GM18511 (cell line): ENCODE data around the gene MYO9B.

Experiments
- ATAC-seq: cut with Tn5 transposase; IDR thresholded peaks from one replicate; pipeline ENCODE4 v1.9.1; 2021; ENCODE audit warnings: mild to moderate bottlenecking, moderate library complexity; ENCODE audit not compliant: unreplicated experiment

The MYO9B gene

GRCh38 chr19:17075035-17075863 lies at the start of gene MYO9B, which contains the start of gene HAUS8:
TSS of gene MYO9B (plus strand) at chr19:17075777. CDS start at chr19:17101718, 25,941 bp downstream.
TSS of gene HAUS8 (minus strand) at chr19:17075452. CDS start at chr19:17075422, 30 bp downstream.
- ATAC-seq, result peak; percentile 67

DNA sequence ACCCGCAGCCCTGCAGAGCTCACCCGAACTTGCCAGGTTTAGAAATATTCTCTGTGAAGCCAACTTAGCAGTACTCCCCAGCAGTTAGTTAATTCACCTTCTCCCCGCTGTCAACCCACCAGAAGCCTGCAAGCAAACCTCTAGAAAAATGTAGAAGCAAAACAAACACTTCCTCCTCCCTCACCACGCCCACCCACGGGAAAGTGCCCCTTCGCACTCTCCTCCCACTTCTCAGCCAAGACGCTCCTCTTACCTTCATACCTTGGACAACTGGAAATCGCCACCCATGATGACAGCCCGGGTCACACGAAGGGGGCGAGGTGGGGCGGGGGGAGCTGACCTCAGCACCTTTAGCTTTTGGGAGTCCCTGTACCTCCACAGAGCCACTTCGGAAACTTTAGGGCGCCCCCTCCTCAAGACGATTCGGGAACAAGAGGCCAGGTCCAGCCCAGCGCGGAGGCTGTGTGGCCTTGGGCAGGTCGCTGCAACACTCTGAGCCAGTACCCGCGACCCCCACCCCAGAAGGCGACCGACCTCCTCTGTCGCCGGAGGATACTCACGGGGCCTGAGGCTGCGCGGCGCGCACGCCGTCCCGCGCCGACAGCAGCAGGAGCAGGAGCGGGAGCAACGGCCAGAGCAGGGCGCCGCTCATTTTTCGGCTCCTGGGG lies 49.5 kb upstream of the MYO9B start:
- ATAC-seq, result no peak

- no peak for ATAC-seq
Measured at GRCh38 chr19:17026706-17027534, 48.7 kb upstream of the MYO9B start, which contains the start of gene CPAMD8. TSS of gene CPAMD8 (minus strand) at chr19:17026810. CDS start at chr19:17026642, 168 bp downstream.

DNA sequence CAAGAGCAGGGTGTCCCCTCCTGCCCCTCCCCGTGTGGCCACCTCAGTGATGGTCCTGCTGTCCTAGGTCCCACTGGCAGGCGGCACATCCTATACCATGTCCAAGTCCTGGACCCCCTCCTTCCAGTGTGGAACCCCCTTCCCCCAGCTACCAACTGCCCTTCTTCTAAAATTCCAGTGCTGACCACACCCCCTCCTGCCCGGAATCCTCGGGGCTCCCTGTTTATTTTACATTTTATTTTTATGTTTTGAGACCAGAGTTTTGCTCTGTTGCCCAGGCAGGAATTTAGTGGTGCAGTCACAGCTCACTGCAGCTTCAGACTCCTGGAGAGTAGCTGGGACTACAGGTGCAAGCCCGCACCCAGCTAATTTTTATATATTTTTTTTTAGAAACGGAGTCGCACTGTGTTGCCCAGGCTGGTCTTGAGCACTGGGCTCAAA lies 48.0 kb upstream of the MYO9B start:
- no peak for ATAC-seq

GRCh38 chr19:17031741-17032140 lies 43.8 kb upstream of the MYO9B start:
- no peak for ATAC-seq

DNA sequence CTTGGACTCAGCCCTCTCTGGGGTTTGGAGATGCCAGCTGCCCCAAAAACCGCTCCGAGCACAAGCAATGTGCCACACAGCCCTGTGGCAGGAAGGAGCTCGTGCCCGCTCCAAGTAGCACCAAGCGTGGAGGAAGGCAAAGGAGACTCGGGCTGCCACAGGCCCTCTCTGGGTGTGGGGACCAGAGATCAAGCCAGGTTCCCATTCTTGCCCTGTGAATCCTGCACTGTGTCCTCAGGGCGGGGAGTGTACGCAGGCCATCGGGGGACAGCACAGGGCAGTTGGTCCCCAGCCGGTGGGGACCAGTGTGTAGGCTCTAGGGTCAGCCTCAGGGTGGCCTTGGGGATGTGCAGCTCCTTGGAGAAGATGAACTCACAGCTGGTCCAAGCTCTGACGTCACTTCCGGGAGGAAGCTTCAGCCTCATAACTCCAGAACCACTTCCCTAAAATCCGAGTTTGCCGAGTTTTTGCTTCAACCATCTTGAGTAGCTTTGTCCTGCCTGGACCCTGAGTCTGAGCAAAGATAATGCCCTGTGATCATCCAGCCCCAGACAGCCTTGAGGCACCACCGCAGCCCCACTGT lies 39.6 kb upstream of the MYO9B start:
- ATAC-seq, result no peak

DNA sequence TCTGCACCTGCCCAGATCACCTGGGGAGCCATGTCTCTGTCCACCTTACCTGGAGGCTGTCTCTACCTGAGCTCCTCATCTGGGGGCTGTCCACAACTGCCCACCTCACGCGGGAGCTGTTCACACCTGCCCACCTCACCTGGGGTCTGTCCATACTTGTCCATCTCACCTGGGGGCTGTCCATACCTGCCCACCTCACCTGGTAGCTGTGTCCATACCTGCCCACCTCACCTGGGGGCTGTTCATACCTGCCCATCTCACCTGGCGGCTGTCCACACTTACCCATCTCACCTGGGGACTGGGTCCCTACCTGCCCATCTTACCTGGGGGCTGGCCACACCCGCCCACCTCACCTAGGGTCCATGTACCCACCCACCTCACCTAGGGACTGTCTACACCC lies 38.9 kb upstream of the MYO9B start:
- ATAC-seq, result no peak

DNA sequence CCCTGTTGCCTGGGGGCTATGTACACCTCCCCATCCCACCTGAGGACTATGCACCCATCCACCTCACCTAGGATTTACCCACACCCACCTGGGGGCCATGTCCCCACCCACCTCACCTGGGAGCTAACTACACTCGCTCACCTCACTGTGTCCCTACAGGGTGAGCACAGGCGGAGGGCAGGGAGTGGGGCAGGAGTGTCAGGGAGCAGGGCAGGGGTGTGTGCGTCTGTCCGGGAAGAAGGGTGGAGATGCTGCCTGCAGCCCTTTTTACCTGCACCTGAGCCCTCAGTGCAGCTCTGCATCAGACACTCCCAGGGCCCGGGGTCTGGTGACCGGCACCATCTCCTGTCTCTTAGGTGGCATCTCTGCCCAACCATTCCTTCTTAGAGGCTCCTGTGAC lies 38.4 kb upstream of the MYO9B start:
- ATAC-seq, result no peak

DNA sequence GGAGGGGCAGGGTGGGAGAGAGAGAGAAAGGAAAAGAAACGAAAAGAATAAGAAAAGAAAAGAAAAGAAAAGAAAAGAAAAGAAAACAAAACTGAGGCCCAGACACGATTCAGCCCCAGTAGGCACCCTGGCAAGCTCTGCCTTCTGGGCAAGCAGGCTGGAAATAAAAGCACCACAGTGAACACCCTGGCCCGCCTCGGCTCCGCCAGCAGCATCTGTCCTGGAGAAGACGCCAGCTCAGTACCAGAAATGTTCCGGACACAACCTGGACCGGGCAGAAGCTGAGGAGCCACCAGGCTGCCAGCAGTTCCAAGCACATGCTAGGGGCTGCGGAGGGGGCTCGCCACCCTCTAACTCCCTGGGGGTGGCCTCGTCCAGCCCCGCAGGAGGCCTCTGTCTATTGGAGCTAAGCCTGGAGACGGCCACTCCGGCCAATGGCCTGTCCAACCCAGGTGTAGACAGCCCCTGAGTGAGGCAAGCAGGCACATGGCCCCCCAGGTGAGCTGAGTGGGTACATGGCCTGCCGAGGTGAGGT lies 37.5 kb upstream of the MYO9B start:
- no peak for ATAC-seq

DNA sequence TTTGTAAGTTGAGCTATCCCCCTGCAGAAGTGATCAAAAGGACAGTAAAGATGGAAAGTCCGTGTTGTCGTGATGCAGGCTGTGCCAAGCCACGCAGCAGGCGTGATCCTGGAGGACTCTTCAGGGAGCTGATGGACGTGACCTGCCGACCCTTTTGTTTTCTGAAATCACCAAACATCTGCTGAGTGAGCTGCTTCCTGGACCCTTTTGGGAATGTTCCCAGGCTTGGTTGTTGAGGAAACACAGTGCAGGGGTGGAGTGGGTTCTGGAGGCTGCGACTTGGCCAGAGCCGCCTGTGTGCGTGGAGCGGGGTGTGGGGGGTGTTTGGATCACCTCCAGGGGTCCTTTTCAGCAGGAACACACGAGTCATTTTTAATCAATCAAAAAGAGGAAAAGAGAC lies 33.6 kb upstream of the MYO9B start:
- ATAC-seq, result no peak

- no peak for ATAC-seq
Measured at GRCh38 chr19:17043744-17044143, 31.8 kb upstream of the MYO9B start.

DNA sequence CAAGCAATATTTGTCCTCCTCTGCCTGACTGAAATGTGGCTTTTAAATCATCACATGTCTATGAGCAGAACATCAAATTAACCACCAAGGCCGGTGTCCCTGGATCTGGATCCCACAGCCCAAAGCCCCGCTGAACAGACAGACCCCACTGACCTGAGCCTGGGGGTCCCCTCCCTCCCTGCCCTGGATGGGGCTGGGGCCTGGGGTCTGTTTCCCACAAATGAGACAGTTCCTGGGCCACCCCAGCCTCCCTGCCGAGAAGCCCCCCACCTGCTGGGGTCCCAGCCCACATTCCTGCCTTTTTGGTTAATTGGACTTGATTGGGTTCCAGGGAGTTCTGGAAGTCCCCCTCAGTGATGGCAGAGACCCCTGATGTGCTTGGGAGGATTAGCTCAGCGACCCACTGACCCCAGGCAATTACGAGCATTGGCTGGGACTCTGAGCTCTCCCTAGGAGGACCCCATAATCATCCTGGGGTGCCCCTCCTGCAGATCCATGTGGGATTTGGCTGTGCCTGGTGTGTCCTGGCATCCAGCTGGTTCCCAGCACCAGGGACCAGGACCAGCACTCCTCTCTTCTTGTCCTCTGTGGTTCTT lies 29.6 kb upstream of the MYO9B start:
- ATAC-seq, result no peak

DNA sequence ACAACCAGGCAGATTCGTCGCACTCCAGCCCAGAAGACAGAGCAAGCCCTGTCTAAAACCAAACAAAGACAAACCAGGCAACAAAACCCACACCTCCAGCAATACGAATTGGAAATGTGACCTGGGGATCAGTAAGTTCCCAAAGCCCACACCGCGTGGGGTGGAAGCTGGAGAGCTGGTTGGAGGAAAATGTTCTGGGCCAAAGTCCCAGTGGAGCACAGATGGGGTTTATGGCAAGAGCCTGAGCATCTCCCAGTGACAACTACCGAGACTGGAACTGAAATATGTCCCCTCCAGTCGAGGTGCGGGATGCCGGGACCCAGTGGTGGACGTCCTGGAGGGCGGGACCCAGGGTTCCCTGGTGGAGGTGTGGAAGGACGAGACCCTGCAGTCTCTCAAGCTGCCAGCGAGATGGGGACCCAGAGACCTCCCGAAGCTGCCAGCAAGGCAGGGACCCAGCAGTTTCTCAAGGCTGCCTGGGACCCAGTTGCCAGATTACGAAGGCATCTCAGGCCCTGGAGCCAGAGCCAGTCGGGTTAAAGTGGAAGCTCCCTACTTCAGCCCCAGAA lies 26.6 kb upstream of the MYO9B start:
- no peak for ATAC-seq

GRCh38 chr19:17049711-17050280 lies 25.8 kb upstream of the MYO9B start:
- no peak for ATAC-seq

DNA sequence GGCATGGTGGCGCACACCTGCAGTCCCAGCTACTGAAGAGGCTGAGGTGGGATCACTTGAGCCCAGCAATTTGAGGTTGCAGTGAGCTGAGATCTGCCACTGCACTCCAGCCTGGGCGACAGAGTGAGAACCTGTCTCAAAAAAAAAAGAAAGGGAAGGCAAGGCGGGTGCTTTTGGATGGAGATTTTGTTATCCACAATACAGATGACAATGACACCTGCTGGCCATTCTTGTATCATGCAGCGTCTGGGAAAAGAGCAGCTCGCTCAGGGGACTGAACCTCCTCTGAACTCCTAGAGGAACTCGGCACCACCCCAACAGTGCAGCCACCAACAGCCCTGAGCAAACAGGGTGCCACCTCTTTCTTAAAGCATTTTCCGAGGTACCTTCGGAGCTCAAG lies 23.1 kb upstream of the MYO9B start:
- ATAC-seq, result no peak

DNA sequence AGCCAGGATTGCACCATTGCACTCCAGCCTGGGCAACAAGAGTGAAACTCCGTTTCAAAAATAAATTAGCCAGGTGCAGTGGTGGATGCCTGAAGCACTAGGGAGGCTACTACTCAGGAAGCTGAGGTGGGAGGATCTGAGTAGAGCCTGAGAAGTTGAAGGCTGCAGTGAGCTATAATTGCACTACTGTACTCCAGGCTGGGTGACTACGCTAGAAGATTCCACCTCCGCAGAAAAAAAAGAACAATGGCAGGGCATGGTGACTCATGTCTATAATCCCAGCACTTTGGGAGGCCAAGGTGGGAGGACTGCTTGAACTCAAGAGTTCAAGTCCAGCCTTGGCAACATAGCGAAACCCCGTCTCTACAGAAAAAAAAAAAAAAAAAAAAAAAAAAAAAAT lies 20.8 kb upstream of the MYO9B start:
- ATAC-seq, result no peak

DNA sequence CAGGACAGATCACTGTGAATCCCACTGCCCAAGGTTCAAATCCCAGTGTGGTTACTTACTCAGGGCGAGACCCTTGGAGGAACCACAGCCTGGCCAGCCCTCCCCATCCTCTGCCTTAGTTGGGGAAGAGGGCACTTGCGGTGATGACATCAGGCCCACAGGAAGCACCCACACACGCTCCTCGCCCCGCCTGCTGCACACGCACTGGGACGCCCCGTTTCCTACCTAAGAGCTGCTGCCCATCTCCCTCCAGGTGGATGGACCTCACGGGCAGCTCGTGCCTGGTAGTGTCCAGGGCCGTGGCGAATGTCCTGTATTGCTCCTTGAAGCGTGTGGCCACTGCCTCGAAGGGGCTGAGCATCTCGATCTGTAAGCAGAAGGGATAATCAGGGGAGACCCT lies 19.9 kb upstream of the MYO9B start:
- ATAC-seq, result no peak

GRCh38 chr19:17058236-17058635 lies 17.3 kb upstream of the MYO9B start:
- ATAC-seq, result no peak

GRCh38 chr19:17060802-17061201 lies 14.8 kb upstream of the MYO9B start:
- ATAC-seq, result no peak

GRCh38 chr19:17061205-17061604 lies 14.4 kb upstream of the MYO9B start:
- ATAC-seq, result no peak
